PC-9 (cell line): Measurements from ENCODE around the gene FNDC3B.

Experiments used
- EZH2 ChIP-seq: fragments of 200-600 bp; sonication (generic); IDR thresholded peaks from 2 replicates; pipeline ENCODE4 v1.8.0; 2017; ENCODE audit warnings: antibody characterized with exemption, low read depth
- TF ChIP-seq, protein P1 (sequence below): fragments of 200-600 bp; sonication (generic); conservative IDR thresholded peaks from 2 replicates; pipeline ENCODE4 v1.6.1; 2017; ENCODE audit warnings: mixed run types, antibody characterized with exemption, mild to moderate bottlenecking, moderate library complexity

- TF ChIP-seq, protein P1, sequence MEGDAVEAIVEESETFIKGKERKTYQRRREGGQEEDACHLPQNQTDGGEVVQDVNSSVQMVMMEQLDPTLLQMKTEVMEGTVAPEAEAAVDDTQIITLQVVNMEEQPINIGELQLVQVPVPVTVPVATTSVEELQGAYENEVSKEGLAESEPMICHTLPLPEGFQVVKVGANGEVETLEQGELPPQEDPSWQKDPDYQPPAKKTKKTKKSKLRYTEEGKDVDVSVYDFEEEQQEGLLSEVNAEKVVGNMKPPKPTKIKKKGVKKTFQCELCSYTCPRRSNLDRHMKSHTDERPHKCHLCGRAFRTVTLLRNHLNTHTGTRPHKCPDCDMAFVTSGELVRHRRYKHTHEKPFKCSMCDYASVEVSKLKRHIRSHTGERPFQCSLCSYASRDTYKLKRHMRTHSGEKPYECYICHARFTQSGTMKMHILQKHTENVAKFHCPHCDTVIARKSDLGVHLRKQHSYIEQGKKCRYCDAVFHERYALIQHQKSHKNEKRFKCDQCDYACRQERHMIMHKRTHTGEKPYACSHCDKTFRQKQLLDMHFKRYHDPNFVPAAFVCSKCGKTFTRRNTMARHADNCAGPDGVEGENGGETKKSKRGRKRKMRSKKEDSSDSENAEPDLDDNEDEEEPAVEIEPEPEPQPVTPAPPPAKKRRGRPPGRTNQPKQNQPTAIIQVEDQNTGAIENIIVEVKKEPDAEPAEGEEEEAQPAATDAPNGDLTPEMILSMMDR: no peak
- TF ChIP-seq EZH2: no peak
Measured at GRCh38 chr3:172076212-172076611, 36.8 kb downstream of the FNDC3B start.
